SK-N-SH treated with all-trans-retinoic acid at 6 μM for 48 hours (cell line): Measurements from ENCODE around the gene ZCCHC14.

Experiments used
- ATAC-seq: fragments of 200-7000 bp; cut with Tn5 transposase; 3 replicates; pipeline ENCODE4 v1.9.1; 2020; ENCODE audit warnings: mild to moderate bottlenecking, moderate library complexity
- ARNTL ChIP-seq: fragments of 450-650 bp; formaldehyde crosslinking; IDR thresholded peaks from 2 replicates; pipeline ENCODE4 v1.5.0; 2020; ENCODE audit warnings: low read depth, mild to moderate bottlenecking, moderate library complexity, borderline replicate concordance
- BACH2 ChIP-seq: fragments of 250-450 bp; sonication (Bioruptor Pico); IDR thresholded peaks from 2 replicates; pipeline ENCODE4 v1.9.0; 2021; ENCODE audit warnings: mild to moderate bottlenecking, borderline replicate concordance
- CSDC2 ChIP-seq: fragments of 250-450 bp; sonication (Bioruptor Pico); IDR thresholded peaks from 2 replicates; pipeline ENCODE4 v1.5.0; 2020; ENCODE audit warnings: mild to moderate bottlenecking, moderate library complexity
- ESRRG ChIP-seq: fragments of 250-450 bp; sonication (Bioruptor Pico); IDR thresholded peaks from 2 replicates; pipeline ENCODE4 v1.6.1; 2021; ENCODE audit warnings: mild to moderate bottlenecking
- GLIS3 ChIP-seq: fragments of 250-450 bp; sonication (Bioruptor Pico); IDR thresholded peaks from 2 replicates; pipeline ENCODE4 v1.5.0; 2020; ENCODE audit warnings: mild to moderate bottlenecking, moderate library complexity
- ISL1 ChIP-seq: fragments of 250-450 bp; sonication (Bioruptor Pico); IDR thresholded peaks from 2 replicates; pipeline ENCODE4 v2.1.2; 2022; ENCODE audit warnings: mild to moderate bottlenecking, moderate library complexity
- OSR1 ChIP-seq: fragments of 250-450 bp; sonication (Bioruptor Pico); IDR thresholded peaks from 2 replicates; pipeline ENCODE4 v1.8.0; 2022; ENCODE audit warnings: moderate library complexity, mild to moderate bottlenecking, inconsistent platforms
- RARB ChIP-seq: fragments of 250-450 bp; sonication (Bioruptor Pico); IDR thresholded peaks from 2 replicates; pipeline ENCODE4 v1.8.0; 2021; ENCODE audit warnings: mild to moderate bottlenecking, moderate library complexity
- SNAI2 ChIP-seq: fragments of 250-450 bp; sonication (Bioruptor Pico); IDR thresholded peaks from 2 replicates; pipeline ENCODE4 v1.5.0; 2020; ENCODE audit warnings: mild to moderate bottlenecking, moderate library complexity
- TCF4 ChIP-seq: fragments of 250-450 bp; sonication (Bioruptor Pico); IDR thresholded peaks from 2 replicates; pipeline ENCODE4 v1.8.0; 2021; ENCODE audit warnings: mild to moderate bottlenecking, moderate library complexity, borderline replicate concordance
- TOX ChIP-seq: fragments of 250-450 bp; sonication (Bioruptor Pico); IDR thresholded peaks from 2 replicates; pipeline ENCODE4 v1.8.0; 2021; ENCODE audit warnings: mild to moderate bottlenecking, moderate library complexity, borderline replicate concordance
- ZC3H10 ChIP-seq: fragments of 250-450 bp; sonication (Bioruptor Pico); IDR thresholded peaks from 2 replicates; pipeline ENCODE4 v1.5.1; 2021; ENCODE audit warnings: mild to moderate bottlenecking, moderate library complexity
- ZFP3 ChIP-seq: fragments of 250-450 bp; sonication (Bioruptor Pico); IDR thresholded peaks from 2 replicates; pipeline ENCODE4 v1.5.0; 2020; ENCODE audit warnings: mild to moderate bottlenecking, moderate library complexity
- ZFP30 ChIP-seq: fragments of 450-650 bp; formaldehyde crosslinking; IDR thresholded peaks from 2 replicates; pipeline ENCODE4 v1.5.0; 2022; ENCODE audit warnings: mild to moderate bottlenecking, moderate library complexity
- ZNF565 ChIP-seq: fragments of 450-650 bp; formaldehyde crosslinking; conservative IDR thresholded peaks from 2 replicates; pipeline ENCODE4 v1.5.0; 2020; ENCODE audit warnings: low read depth, mild to moderate bottlenecking, moderate library complexity
- ZNF70 ChIP-seq: fragments of 450-650 bp; formaldehyde crosslinking; IDR thresholded peaks from 2 replicates; pipeline ENCODE4 v1.5.0; 2020; ENCODE audit warnings: mild to moderate bottlenecking, moderate library complexity
- ZNF8 ChIP-seq: fragments of 450-650 bp; formaldehyde crosslinking; IDR thresholded peaks from 2 replicates; pipeline ENCODE4 v1.5.0; 2020; ENCODE audit warnings: mild to moderate bottlenecking, moderate library complexity
- TF ChIP-seq, protein P1 (sequence below): fragments of 250-450 bp; sonication (Bioruptor Pico); IDR thresholded peaks from 2 replicates; pipeline ENCODE4 v1.5.1; 2020; ENCODE audit warnings: low read depth, mild to moderate bottlenecking, moderate library complexity
- TF ChIP-seq, protein P2 (sequence below): fragments of 250-450 bp; sonication (Bioruptor Pico); IDR thresholded peaks from 2 replicates; pipeline ENCODE4 v1.8.0; 2020; ENCODE audit warnings: mild to moderate bottlenecking, moderate library complexity, borderline replicate concordance
- TF ChIP-seq, protein P3 (sequence below): fragments of 250-450 bp; sonication (Bioruptor Pico); IDR thresholded peaks from 2 replicates; pipeline ENCODE4 v1.5.1; 2021; ENCODE audit warnings: mild to moderate bottlenecking, moderate library complexity
- TF ChIP-seq, protein P4 (sequence below): fragments of 250-450 bp; sonication (Bioruptor Pico); IDR thresholded peaks from 2 replicates; pipeline ENCODE4 v1.5.0; 2020; ENCODE audit warnings: mild to moderate bottlenecking, moderate library complexity
- TF ChIP-seq, protein P5 (sequence below): fragments of 250-450 bp; sonication (Bioruptor Pico); IDR thresholded peaks from 2 replicates; pipeline ENCODE4 v1.8.0; 2021; ENCODE audit warnings: low read depth, mild to moderate bottlenecking, moderate library complexity, borderline replicate concordance

The ZCCHC14 gene

DNA sequence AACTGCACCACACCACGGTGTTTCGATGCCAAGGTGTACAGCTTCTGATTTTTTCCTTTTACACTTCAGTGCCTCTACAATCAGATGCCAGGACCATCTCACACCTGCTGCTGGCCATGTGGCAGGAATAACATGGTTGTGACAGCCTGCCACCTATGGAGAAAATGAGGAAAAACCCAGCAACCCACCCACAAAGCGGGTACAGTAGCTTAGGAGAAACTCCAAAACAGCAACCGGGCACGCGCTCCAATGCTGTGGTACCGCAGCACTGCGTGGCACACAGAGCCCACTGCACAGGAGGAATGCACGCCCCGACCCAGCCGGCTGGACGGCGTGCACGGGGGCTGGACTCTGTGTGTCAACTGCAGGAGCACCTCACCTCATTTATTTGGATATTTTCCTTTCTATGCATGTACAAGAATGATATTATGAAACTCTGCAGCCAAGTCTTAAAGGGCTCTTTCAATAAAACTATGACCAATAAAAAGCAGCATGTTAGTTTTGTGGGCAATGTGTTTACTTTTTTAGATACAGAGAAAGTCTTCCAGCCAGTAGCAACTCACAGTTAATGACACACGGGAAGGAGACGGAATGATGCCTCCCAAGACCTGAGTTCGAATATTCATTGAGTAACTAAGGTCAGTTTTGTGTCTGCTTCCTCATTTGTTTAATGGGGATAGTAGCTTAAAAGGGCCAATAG is 54.8 kb downstream of the ZCCHC14 start (continued):
- TF ChIP-seq SNAI2 (CRISPR knock-in tag) (no peak), BACH2 (CRISPR knock-in tag) (no peak)

DNA sequence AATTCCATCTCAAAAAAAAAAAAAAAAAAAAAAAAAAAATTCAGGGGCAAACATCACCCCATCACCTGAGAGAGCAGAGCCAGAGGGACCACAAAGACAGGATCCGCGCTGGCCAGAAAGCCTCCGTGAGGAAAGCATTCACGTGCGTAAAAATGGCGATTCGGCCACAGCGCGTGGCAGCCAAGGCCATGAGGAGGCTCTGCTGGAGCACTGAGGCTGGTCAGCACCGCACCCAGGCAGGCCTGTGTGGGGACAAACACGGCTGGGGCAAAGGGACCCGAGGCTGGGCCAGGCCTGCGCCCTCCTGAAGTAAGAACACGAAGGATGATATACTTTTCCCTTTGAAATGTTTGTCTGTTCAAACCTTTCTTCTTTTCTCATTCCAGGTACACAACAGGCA is 55.5 kb downstream of the ZCCHC14 start:
- ATAC-seq, result no peak
- TF ChIP-seq BACH2 (CRISPR knock-in tag), result no peak
- no peak for TF ChIP-seq ESRRG
- TF ChIP-seq RARB (CRISPR knock-in tag), result no peak
- TF ChIP-seq OSR1, result no peak
- no peak for TF ChIP-seq GLIS3 (CRISPR knock-in tag)
- TF ChIP-seq CSDC2 (CRISPR knock-in tag), result no peak
- no peak for TF ChIP-seq ISL1 (CRISPR knock-in tag)
- TF ChIP-seq, protein P1, sequence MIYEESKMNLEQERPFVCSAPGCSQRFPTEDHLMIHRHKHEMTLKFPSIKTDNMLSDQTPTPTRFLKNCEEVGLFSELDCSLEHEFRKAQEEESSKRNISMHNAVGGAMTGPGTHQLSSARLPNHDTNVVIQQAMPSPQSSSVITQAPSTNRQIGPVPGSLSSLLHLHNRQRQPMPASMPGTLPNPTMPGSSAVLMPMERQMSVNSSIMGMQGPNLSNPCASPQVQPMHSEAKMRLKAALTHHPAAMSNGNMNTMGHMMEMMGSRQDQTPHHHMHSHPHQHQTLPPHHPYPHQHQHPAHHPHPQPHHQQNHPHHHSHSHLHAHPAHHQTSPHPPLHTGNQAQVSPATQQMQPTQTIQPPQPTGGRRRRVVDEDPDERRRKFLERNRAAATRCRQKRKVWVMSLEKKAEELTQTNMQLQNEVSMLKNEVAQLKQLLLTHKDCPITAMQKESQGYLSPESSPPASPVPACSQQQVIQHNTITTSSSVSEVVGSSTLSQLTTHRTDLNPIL (CRISPR knock-in tag), result no peak
- no peak for TF ChIP-seq SNAI2 (CRISPR knock-in tag)
- TF ChIP-seq, protein P2, sequence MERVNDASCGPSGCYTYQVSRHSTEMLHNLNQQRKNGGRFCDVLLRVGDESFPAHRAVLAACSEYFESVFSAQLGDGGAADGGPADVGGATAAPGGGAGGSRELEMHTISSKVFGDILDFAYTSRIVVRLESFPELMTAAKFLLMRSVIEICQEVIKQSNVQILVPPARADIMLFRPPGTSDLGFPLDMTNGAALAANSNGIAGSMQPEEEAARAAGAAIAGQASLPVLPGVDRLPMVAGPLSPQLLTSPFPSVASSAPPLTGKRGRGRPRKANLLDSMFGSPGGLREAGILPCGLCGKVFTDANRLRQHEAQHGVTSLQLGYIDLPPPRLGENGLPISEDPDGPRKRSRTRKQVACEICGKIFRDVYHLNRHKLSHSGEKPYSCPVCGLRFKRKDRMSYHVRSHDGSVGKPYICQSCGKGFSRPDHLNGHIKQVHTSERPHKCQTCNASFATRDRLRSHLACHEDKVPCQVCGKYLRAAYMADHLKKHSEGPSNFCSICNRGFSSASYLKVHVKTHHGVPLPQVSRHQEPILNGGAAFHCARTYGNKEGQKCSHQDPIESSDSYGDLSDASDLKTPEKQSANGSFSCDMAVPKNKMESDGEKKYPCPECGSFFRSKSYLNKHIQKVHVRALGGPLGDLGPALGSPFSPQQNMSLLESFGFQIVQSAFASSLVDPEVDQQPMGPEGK (CRISPR knock-in tag), result no peak
- no peak for TF ChIP-seq ARNTL (CRISPR knock-in tag)
- no peak for TF ChIP-seq TCF4
- TF ChIP-seq TOX (CRISPR knock-in tag), result no peak
- TF ChIP-seq ZFP3 (CRISPR knock-in tag), result no peak
- no peak for TF ChIP-seq ZNF70 (CRISPR knock-in tag)
- TF ChIP-seq, protein P3, sequence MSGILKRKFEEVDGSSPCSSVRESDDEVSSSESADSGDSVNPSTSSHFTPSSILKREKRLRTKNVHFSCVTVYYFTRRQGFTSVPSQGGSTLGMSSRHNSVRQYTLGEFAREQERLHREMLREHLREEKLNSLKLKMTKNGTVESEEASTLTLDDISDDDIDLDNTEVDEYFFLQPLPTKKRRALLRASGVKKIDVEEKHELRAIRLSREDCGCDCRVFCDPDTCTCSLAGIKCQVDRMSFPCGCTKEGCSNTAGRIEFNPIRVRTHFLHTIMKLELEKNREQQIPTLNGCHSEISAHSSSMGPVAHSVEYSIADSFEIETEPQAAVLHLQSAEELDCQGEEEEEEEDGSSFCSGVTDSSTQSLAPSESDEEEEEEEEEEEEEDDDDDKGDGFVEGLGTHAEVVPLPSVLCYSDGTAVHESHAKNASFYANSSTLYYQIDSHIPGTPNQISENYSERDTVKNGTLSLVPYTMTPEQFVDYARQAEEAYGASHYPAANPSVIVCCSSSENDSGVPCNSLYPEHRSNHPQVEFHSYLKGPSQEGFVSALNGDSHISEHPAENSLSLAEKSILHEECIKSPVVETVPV (CRISPR knock-in tag), result no peak
- TF ChIP-seq, protein P4, sequence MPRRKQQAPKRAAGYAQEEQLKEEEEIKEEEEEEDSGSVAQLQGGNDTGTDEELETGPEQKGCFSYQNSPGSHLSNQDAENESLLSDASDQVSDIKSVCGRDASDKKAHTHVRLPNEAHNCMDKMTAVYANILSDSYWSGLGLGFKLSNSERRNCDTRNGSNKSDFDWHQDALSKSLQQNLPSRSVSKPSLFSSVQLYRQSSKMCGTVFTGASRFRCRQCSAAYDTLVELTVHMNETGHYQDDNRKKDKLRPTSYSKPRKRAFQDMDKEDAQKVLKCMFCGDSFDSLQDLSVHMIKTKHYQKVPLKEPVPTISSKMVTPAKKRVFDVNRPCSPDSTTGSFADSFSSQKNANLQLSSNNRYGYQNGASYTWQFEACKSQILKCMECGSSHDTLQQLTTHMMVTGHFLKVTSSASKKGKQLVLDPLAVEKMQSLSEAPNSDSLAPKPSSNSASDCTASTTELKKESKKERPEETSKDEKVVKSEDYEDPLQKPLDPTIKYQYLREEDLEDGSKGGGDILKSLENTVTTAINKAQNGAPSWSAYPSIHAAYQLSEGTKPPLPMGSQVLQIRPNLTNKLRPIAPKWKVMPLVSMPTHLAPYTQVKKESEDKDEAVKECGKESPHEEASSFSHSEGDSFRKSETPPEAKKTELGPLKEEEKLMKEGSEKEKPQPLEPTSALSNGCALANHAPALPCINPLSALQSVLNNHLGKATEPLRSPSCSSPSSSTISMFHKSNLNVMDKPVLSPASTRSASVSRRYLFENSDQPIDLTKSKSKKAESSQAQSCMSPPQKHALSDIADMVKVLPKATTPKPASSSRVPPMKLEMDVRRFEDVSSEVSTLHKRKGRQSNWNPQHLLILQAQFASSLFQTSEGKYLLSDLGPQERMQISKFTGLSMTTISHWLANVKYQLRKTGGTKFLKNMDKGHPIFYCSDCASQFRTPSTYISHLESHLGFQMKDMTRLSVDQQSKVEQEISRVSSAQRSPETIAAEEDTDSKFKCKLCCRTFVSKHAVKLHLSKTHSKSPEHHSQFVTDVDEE, result no peak
- TF ChIP-seq ZNF8 (CRISPR knock-in tag), result no peak
- TF ChIP-seq, protein P5, sequence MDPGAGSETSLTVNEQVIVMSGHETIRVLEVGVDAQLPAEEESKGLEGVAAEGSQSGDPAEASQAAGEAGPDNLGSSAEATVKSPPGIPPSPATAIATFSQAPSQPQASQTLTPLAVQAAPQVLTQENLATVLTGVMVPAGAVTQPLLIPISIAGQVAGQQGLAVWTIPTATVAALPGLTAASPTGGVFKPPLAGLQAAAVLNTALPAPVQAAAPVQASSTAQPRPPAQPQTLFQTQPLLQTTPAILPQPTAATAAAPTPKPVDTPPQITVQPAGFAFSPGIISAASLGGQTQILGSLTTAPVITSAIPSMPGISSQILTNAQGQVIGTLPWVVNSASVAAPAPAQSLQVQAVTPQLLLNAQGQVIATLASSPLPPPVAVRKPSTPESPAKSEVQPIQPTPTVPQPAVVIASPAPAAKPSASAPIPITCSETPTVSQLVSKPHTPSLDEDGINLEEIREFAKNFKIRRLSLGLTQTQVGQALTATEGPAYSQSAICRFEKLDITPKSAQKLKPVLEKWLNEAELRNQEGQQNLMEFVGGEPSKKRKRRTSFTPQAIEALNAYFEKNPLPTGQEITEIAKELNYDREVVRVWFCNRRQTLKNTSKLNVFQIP (CRISPR knock-in tag), result no peak
- no peak for TF ChIP-seq ZC3H10
- TF ChIP-seq, all 23 proteins: peak for 0

DNA sequence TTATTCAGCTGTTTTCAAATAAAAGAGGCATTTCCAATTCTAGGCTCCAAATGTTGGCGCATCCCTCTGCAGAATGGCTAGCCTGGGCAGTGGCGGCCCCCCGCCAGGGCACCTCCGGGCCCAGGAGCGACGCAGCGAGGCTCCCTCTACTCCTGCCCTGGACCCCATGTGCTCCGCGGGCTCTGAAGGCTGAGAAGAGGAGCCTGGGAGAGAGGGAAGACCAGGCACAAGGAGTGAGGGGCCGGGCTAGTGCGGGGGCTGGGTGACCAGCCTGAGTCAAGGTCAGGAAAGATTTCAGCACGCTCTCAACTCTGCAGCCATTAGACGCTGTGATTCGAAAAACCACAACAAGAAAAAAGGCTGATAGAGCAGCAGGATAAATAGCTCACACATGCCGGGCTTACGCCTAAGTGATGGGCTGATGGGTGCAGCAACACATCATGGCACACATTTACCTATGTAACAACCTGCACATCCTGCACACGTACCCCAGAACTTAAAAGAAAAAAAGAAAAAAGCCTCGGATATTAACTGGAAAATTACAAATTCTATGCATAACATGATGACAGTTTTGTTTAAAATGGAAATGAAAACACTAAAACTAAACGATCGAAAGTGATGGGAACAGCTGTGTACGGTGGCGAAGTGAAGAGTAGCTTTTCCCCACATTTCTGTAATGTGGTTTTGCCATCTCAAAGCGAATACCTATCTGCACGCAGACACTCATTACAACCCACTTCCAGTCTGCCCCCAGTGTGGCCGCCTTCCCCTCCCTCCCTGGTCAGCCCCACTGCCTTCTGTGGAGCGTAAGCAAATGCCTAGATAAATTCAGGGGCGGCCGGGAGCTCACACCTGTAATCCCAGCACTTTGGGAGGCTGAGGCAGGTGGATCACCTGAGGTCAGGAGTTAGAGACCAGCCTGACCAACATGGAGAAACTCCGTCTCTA is 56.3 kb downstream of the ZCCHC14 start:
- peak; percentile 73 for ATAC-seq
- TF ChIP-seq ARNTL (CRISPR knock-in tag) (no peak), ZFP30 (no peak), CSDC2 (CRISPR knock-in tag) (no peak), GLIS3 (CRISPR knock-in tag) (no peak), ZNF70 (CRISPR knock-in tag) (no peak), RARB (CRISPR knock-in tag) (no peak), ISL1 (CRISPR knock-in tag) (no peak), ZNF565 (CRISPR knock-in tag) (no peak), TCF4 (no peak), ESRRG (no peak)
- TF ChIP-seq, protein P4, result no peak
- TF ChIP-seq, protein P5 (CRISPR knock-in tag), result no peak
